Measurements from ENCODE around the gene KCNK15. TPM values are rescaled to one million over a fixed set of nuclear protein-coding genes. Genes with fewer than 3 reads are reported as not detected.

KCNK15 gene
- total and polyA plus RNA-seq, 2 donors (not counting 1 experiment from before 2014, with no cell fraction given) = 0.17 TPM; not detected in 1

GRCh38 chr20:44785768-44786167 lies 40.1 kb downstream of the KCNK15 start:
- WGBS (ENCODE audit: insufficient coverage) = no CpG with 5 or more reads among the region's 1 CpG
- H3K4me3 Mint-ChIP-seq = no peak overlapping the region
- no peak overlapping the region for H3K4me2 ChIP-seq (replicated peaks; ENCODE audit: low read depth, low read length, poor library complexity, severe bottlenecking)
- intact Hi-C loops (cut with micrococcal nuclease) = no loop called here
- H3K79me2 ChIP-seq (ENCODE audit: control insufficient read depth, insufficient read depth, low read length) = no peaks in the 10 kb centered on the region
- no peak overlapping the region for H3K4me3 ChIP-seq (ENCODE audit: control extremely low read depth in 1 of 5, extremely low read depth in 1 of 5, insufficient read depth in 1 of 5, low read depth in 2 of 5, low read length in 4 of 5)
- no peaks in the 10 kb centered on the region for H3K9me3 ChIP-seq (ENCODE audit: control extremely low read depth in 1 of 3, control insufficient read depth in 2 of 3, insufficient read depth in 1 of 3, low read length in 2 of 3)
- H3K4me1 ChIP-seq (ENCODE audit: control insufficient read depth in 2 of 2, insufficient read depth in 2 of 2, low read length in 2 of 2) = no peaks in the 10 kb centered on the region
- H3K36me3 ChIP-seq (replicated peaks in 1 of 2; ENCODE audit: control extremely low read depth in 1 of 2, control insufficient read depth in 1 of 2, extremely low read depth in 1 of 2, insufficient read depth in 2 of 2, low read length in 1 of 2) = no peaks in the 10 kb centered on the region
- H3K27me3 ChIP-seq (replicated peaks in 1 of 4; ENCODE audit: control extremely low read depth in 1 of 4, control insufficient read depth in 3 of 4, insufficient read depth in 4 of 4, low read length in 3 of 4) = peaks cover 0 to 5% (median 0%) of the 10 kb centered on the region in 4 experiments
- no peaks in the 10 kb centered on the region for H3K4me1 Mint-ChIP-seq
- peaks cover 29% of the 10 kb centered on the region for H3K27me3 Mint-ChIP-seq
- no peaks in the 10 kb centered on the region for H3K9me3 Mint-ChIP-seq (ENCODE audit: insufficient read depth)
- H2AFZ ChIP-seq (ENCODE audit: insufficient read depth, low read depth, low read length, poor library complexity, severe bottlenecking) = no peak overlapping the region
- no peak overlapping the region for H3K27ac ChIP-seq (ENCODE audit: low read length in 2 of 2)
- no peaks in the 10 kb centered on the region for H4K20me1 ChIP-seq (ENCODE audit: control insufficient read depth, insufficient read depth, low read length, poor library complexity, severe bottlenecking)
- ChIA-PET CTCF (no interaction called here), POLR2A (interaction anchor here (0.7 kb wide), 1 partner anchor 1695 kb away, joined by 3 read pairs; no protein-coding TSS in a partner anchor)
- ATAC-seq (ENCODE audit: low read depth) = no peak
- H3K27ac Mint-ChIP-seq = no peak overlapping the region
- DNase-seq = no peak
- H3K9ac ChIP-seq (ENCODE audit: low read length) = no peak overlapping the region
- TF ChIP-seq EZH2 (IDR thresholded peaks at IDR 0.05; ENCODE audit: borderline replicate concordance, insufficient read depth, low read depth, low read length, poor library complexity, severe bottlenecking) (no peak), CTCF (IDR thresholded peaks at IDR 0.05) (no peak)

- CTCF ChIA-PET = no interaction called here
- Histone ChIP-seq H3K4me1 (ENCODE audit: control insufficient read depth in 2 of 2, insufficient read depth in 2 of 2, low read length in 2 of 2) (no peaks in the 10 kb centered on the region), H3K27ac (ENCODE audit: low read length in 2 of 2) (no peak overlapping the region), H3K36me3 (replicated peaks in 1 of 2; ENCODE audit: control extremely low read depth in 1 of 2, control insufficient read depth in 1 of 2, extremely low read depth in 1 of 2, insufficient read depth in 2 of 2, low read length in 1 of 2) (no peaks in the 10 kb centered on the region), H3K9me3 (ENCODE audit: control extremely low read depth in 1 of 3, control insufficient read depth in 2 of 3, insufficient read depth in 1 of 3, low read length in 2 of 3) (no peaks in the 10 kb centered on the region), H2AFZ (ENCODE audit: insufficient read depth, low read depth, low read length, poor library complexity, severe bottlenecking) (no peak overlapping the region), H3K4me2 (replicated peaks; ENCODE audit: low read depth, low read length, poor library complexity, severe bottlenecking) (no peak overlapping the region), H3K4me3 (ENCODE audit: control extremely low read depth in 1 of 5, extremely low read depth in 1 of 5, insufficient read depth in 1 of 5, low read depth in 2 of 5, low read length in 4 of 5) (no peak overlapping the region), H3K27me3 (replicated peaks in 1 of 4; ENCODE audit: control extremely low read depth in 1 of 4, control insufficient read depth in 3 of 4, insufficient read depth in 4 of 4, low read length in 3 of 4) (peaks cover 0 to 5% (median 0%) of the 10 kb centered on the region in 4 experiments), H3K9ac (ENCODE audit: low read length) (no peak overlapping the region), H3K79me2 (ENCODE audit: control insufficient read depth, insufficient read depth, low read length) (no peaks in the 10 kb centered on the region), H4K20me1 (ENCODE audit: control insufficient read depth, insufficient read depth, low read length, poor library complexity, severe bottlenecking) (no peaks in the 10 kb centered on the region)
- ATAC-seq (ENCODE audit: low read depth) (no peak), DNase-seq (no peak)
- Mint-ChIP-seq H3K27ac (no peak overlapping the region), H3K4me1 (no peaks in the 10 kb centered on the region), H3K27me3 (peaks cover 30% of the 10 kb centered on the region), H3K4me3 (no peak overlapping the region), H3K9me3 (ENCODE audit: insufficient read depth) (no peaks in the 10 kb centered on the region)
- intact Hi-C loops (cut with micrococcal nuclease) = no loop called here
- 95% methylated on average over 3 of the region's 7 CpGs for WGBS (ENCODE audit: insufficient coverage)
- POLR2A ChIA-PET = no interaction called here
- TF ChIP-seq EZH2 (IDR thresholded peaks at IDR 0.05; ENCODE audit: borderline replicate concordance, insufficient read depth, low read depth, low read length, poor library complexity, severe bottlenecking) (no peak), CTCF (IDR thresholded peaks at IDR 0.05) (no peak)
Observed at GRCh38 chr20:44787299-44787698, 41.6 kb downstream of the KCNK15 start.
